ENCODE results near the gene IL23R. TPM values are rescaled to one million over a fixed set of nuclear protein-coding genes. Genes with fewer than 3 reads are reported as not detected.
A peak's percentile ranks its signal among the peaks of the same experiment; 100 is the strongest.
"Not testable (repeated sequence)": the region's sequence is repeated elsewhere in the genome, so short reads cannot be mapped to it uniquely, and the experiment has no call there.

IL23R gene
- total RNA-seq, 1 donor, result not detected

GRCh38 chr1:67200755-67201154, 34.5 kb downstream of the IL23R start:
- Histone ChIP-seq H4K20me1 (ENCODE audit: insufficient read depth, low read length) (no peaks in the 10 kb centered on the region), H3K79me2 (ENCODE audit: insufficient read depth, low read length) (no peaks in the 10 kb centered on the region), H3K36me3 (ENCODE audit: insufficient read depth, low read length) (no peaks in the 10 kb centered on the region), H3K4me2 (ENCODE audit: insufficient read depth, low read length) (no peak overlapping the region), H3K4me1 (ENCODE audit: insufficient read depth, low read length) (no peaks in the 10 kb centered on the region), H3K27me3 (ENCODE audit: insufficient read depth, low read length) (no peaks in the 10 kb centered on the region), H3K9me3 (ENCODE audit: low read depth, low read length) (no peaks in the 10 kb centered on the region), H2AFZ (ENCODE audit: low read length) (no peak overlapping the region), H3K27ac (ENCODE audit: low read depth, low read length) (no peak overlapping the region), H3K4me3 (ENCODE audit: insufficient read depth, low read length) (no peak overlapping the region)
- no peak for TF ChIP-seq CTCF (IDR thresholded peaks at IDR 0.05; ENCODE audit: extremely low read depth, low read depth, low read length)
- DNase-seq (ENCODE audit: insufficient read length, low spot score, missing footprints), result no peak

GRCh38 chr1:67201891-67202290, 35.6 kb downstream of the IL23R start:
- Histone ChIP-seq H3K27ac (ENCODE audit: low read depth, low read length) (no peak overlapping the region), H3K27me3 (ENCODE audit: insufficient read depth, low read length) (peaks cover 2% of the 10 kb centered on the region), H3K4me1 (ENCODE audit: insufficient read depth, low read length) (no peaks in the 10 kb centered on the region), H3K79me2 (ENCODE audit: insufficient read depth, low read length) (no peaks in the 10 kb centered on the region), H3K4me3 (ENCODE audit: insufficient read depth, low read length) (no peak overlapping the region), H2AFZ (ENCODE audit: low read length) (no peak overlapping the region), H4K20me1 (ENCODE audit: insufficient read depth, low read length) (no peaks in the 10 kb centered on the region), H3K36me3 (ENCODE audit: insufficient read depth, low read length) (no peaks in the 10 kb centered on the region), H3K4me2 (ENCODE audit: insufficient read depth, low read length) (no peak overlapping the region), H3K9me3 (ENCODE audit: low read depth, low read length) (no peaks in the 10 kb centered on the region)
- no peak for DNase-seq (ENCODE audit: insufficient read length, low spot score, missing footprints)
- TF ChIP-seq CTCF (IDR thresholded peaks at IDR 0.05; ENCODE audit: extremely low read depth, low read depth, low read length), result no peak

GRCh38 chr1:67204298-67204980, 38.2 kb downstream of the IL23R start:
- Histone ChIP-seq H4K20me1 (ENCODE audit: insufficient read depth, low read length) (no peaks in the 10 kb centered on the region), H2AFZ (ENCODE audit: low read length) (no peak overlapping the region), H3K4me3 (ENCODE audit: insufficient read depth, low read length) (no peak overlapping the region), H3K4me2 (ENCODE audit: insufficient read depth, low read length) (no peak overlapping the region), H3K36me3 (ENCODE audit: insufficient read depth, low read length) (no peaks in the 10 kb centered on the region), H3K79me2 (ENCODE audit: insufficient read depth, low read length) (no peaks in the 10 kb centered on the region), H3K9me3 (ENCODE audit: low read depth, low read length) (no peaks in the 10 kb centered on the region), H3K27ac (ENCODE audit: low read depth, low read length) (no peak overlapping the region), H3K4me1 (ENCODE audit: insufficient read depth, low read length) (no peaks in the 10 kb centered on the region), H3K27me3 (ENCODE audit: insufficient read depth, low read length) (peaks cover 5% of the 10 kb centered on the region)
- no peak for TF ChIP-seq CTCF (IDR thresholded peaks at IDR 0.05; ENCODE audit: extremely low read depth, low read depth, low read length)
- DNase-seq (ENCODE audit: insufficient read length, low spot score, missing footprints), result peak; percentile 34

- not testable (repeated sequence) for H3K79me2 ChIP-seq (ENCODE audit: insufficient read depth, low read length); H4K20me1 ChIP-seq (ENCODE audit: insufficient read depth, low read length); H3K36me3 ChIP-seq (ENCODE audit: insufficient read depth, low read length); H3K4me2 ChIP-seq (ENCODE audit: insufficient read depth, low read length); H3K9me3 ChIP-seq (ENCODE audit: low read depth, low read length); H3K4me3 ChIP-seq (ENCODE audit: insufficient read depth, low read length); H3K27me3 ChIP-seq (ENCODE audit: insufficient read depth, low read length); DNase-seq (ENCODE audit: insufficient read length, low spot score, missing footprints); H3K27ac ChIP-seq (ENCODE audit: low read depth, low read length); H2AFZ ChIP-seq (ENCODE audit: low read length); H3K4me1 ChIP-seq (ENCODE audit: insufficient read depth, low read length)
Measured at GRCh38 chr1:67207398-67207797, 41.1 kb downstream of the IL23R start.

Data from osteoblast (primary cell).